HCT116 (cell line): ENCODE data around the gene CHCHD3. TPM values are rescaled to one million over a fixed set of nuclear protein-coding genes. Genes with fewer than 3 reads are reported as not detected.

Experiments
- ATAC-seq: fragments of 200-7000 bp; cut with Tn5 transposase; 2 replicates; pipeline ENCODE4 v1.9.1; 2020; ENCODE audit warnings: mild to moderate bottlenecking, moderate library complexity
- BruUV-seq: library from RNA; stranded (reverse); fragments of 400-500 nt; replicated peaks from 2 replicates; lab custom pipeline; 2021; lab: Mats Ljungman, UMichigan
- CTCF ChIA-PET: fragments of 300-600 bp; sonication (Branson Sonifier 250); formaldehyde crosslinking; loops from one replicate; lab custom pipeline; 2021; ENCODE audit warnings: antibody characterized with exemption; lab: Charles Lee
- POLR2A ChIA-PET: fragments of 300-600, 350-600 bp; sonication (Branson Sonifier 250); formaldehyde crosslinking; loops from one replicate; lab custom pipeline; 2021; ENCODE audit warnings: antibody characterized with exemption; lab: Charles Lee
- RAD21 ChIA-PET, 2 experiments: fragments of 300-600 bp; sonication (Branson Sonifier 250); formaldehyde crosslinking; loops; one replicate each; lab custom pipeline; 2023; ENCODE audit warnings: low total read pairs in 2 of 2; ENCODE audit not compliant: uncharacterized antibody in 2 of 2, unreplicated experiment in 2 of 2, low non-redundant PET in 1 of 2; lab: Charles Lee
- DNase-seq: peaks from one replicate; pipeline ENCODE4 v3.0.0-alpha.2; 2010; ENCODE audit warnings: low read depth, low spot score
- H2AFZ ChIP-seq: fragments of 200-600 bp; shearing (Covaris generic), sonication (generic); 2 replicates; pipeline ENCODE4 v1.6.1; 2017; ENCODE audit warnings: low read depth, mixed run types, mixed read lengths, antibody characterized with exemption, low read length; ENCODE audit not compliant: poor library complexity, severe bottlenecking
- H3K27ac ChIP-seq: 2 replicates; pipeline ENCODE4 v1.5.1; 2012; ENCODE audit warnings: low read depth, low read length
- H3K27me3 ChIP-seq: fragments of 200-600 bp; sonication (generic); 2 replicates; pipeline ENCODE4 v1.6.1; 2016; ENCODE audit warnings: mixed run types, low read length, mixed read lengths; ENCODE audit not compliant: insufficient read depth
- H3K36me3 ChIP-seq, 2 experiments: fragments of 200-500 bp in 1 of 2; fragments of 200-600 bp in 1 of 2; sonication (Bioruptor generic) in 1 of 2; sonication (generic) in 1 of 2; 2 replicates each; pipeline versions ENCODE4 v1.5.1 to v1.6.1; 2014 to 2016; ENCODE audit warnings: low read length in 2 of 2, inconsistent platforms in 1 of 2, mixed read lengths in 1 of 2, mixed run types in 1 of 2; ENCODE audit not compliant: insufficient read depth in 2 of 2, control insufficient read depth in 1 of 2
- H3K4me1 ChIP-seq, 2 experiments: fragments of 200-600 bp in 1 of 2; sonication (generic) in 1 of 2; 2 replicates each; pipeline versions ENCODE4 v1.5.1 to v1.6.1; 2012 to 2017; ENCODE audit warnings: low read length in 2 of 2, inconsistent platforms in 1 of 2, mild to moderate bottlenecking in 1 of 2, mixed read lengths in 1 of 2, mixed run types in 1 of 2, moderate library complexity in 1 of 2; ENCODE audit not compliant: insufficient read depth in 2 of 2, control insufficient read depth in 1 of 2
- H3K4me2 ChIP-seq: fragments of 200-600 bp; sonication (generic); 2 replicates; pipeline ENCODE4 v1.6.1; 2017; ENCODE audit warnings: mixed run types, low read length, mixed read lengths
- H3K4me3 ChIP-seq, 2 experiments: fragments of 200-600 bp in 1 of 2; sonication (generic) in 1 of 2; replicated peaks in 1 of 2; 2 replicates each; pipeline ENCODE4 v1.5.1; 2011 to 2016; ENCODE audit warnings: low read length in 2 of 2, control low read depth in 1 of 2, low read depth in 1 of 2, mild to moderate bottlenecking in 1 of 2, mixed read lengths in 1 of 2, mixed run types in 1 of 2
- H3K79me2 ChIP-seq: fragments of 200-600 bp; sonication (generic); 2 replicates; pipeline ENCODE4 v1.6.1; 2017; ENCODE audit warnings: mild to moderate bottlenecking, mixed run types, low read length, moderate library complexity, mixed read lengths; ENCODE audit not compliant: insufficient read depth
- H3K9ac ChIP-seq: fragments of 200-600 bp; sonication (generic); 2 replicates; pipeline ENCODE4 v1.6.1; 2016; ENCODE audit warnings: low read length, mixed read lengths
- H3K9me2 ChIP-seq: fragments of 200-600 bp; sonication (generic), shearing (Covaris generic); 2 replicates; pipeline ENCODE4 v1.6.1; 2017; ENCODE audit warnings: mixed run types, mild to moderate bottlenecking, moderate library complexity; ENCODE audit not compliant: insufficient read depth
- H3K9me3 ChIP-seq, 2 experiments: fragments of 200-500 bp in 1 of 2; fragments of 200-600 bp in 1 of 2; sonication (Bioruptor generic) in 1 of 2; sonication (generic) in 1 of 2; 2 replicates each; pipeline ENCODE4 v1.6.1; 2014 to 2017; ENCODE audit warnings: low read length in 2 of 2, mixed read lengths in 2 of 2, inconsistent platforms in 1 of 2, low read depth in 1 of 2, mild to moderate bottlenecking in 1 of 2, mixed run types in 1 of 2, moderate library complexity in 1 of 2; ENCODE audit not compliant: control insufficient read depth in 1 of 2, insufficient read depth in 1 of 2
- H4K20me1 ChIP-seq: fragments of 200-600 bp; sonication (generic), shearing (Covaris generic); 2 replicates; pipeline ENCODE4 v1.6.1; 2017; ENCODE audit warnings: mixed run types, mild to moderate bottlenecking, moderate library complexity; ENCODE audit not compliant: insufficient read depth
- CEBPB ChIP-seq: IDR thresholded peaks from 2 replicates; pipeline ENCODE4 v1.6.1; 2012; ENCODE audit warnings: low read depth
- EGR1 ChIP-seq: IDR thresholded peaks from 2 replicates; pipeline ENCODE4 v1.6.1; 2012; ENCODE audit warnings: low read depth
- ELF1 ChIP-seq: IDR thresholded peaks from 2 replicates; pipeline ENCODE4 v1.6.1; 2012; ENCODE audit warnings: low read depth, borderline replicate concordance
- EZH2 ChIP-seq: fragments of 200-600 bp; sonication (generic); IDR thresholded peaks from 2 replicates; pipeline ENCODE4 v1.6.1; 2017; ENCODE audit warnings: antibody characterized with exemption, mixed run types
- EZH2phosphoT487 ChIP-seq: fragments of 200-600 bp; IDR thresholded peaks from 2 replicates; pipeline ENCODE4 v1.6.1; 2018; ENCODE audit warnings: antibody characterized with exemption, borderline replicate concordance
- FOSL1 ChIP-seq: IDR thresholded peaks from 2 replicates; pipeline ENCODE4 v1.6.1; 2012; ENCODE audit warnings: low read depth
- JUND ChIP-seq: IDR thresholded peaks from 2 replicates; pipeline ENCODE4 v1.6.1; 2012
- POLR2AphosphoS5 ChIP-seq: IDR thresholded peaks from 2 replicates; pipeline ENCODE4 v1.6.1; 2011; ENCODE audit warnings: mild to moderate bottlenecking, low read depth, low read length, moderate library complexity
- SP1 ChIP-seq: IDR thresholded peaks from 2 replicates; pipeline ENCODE4 v1.6.1; 2012; ENCODE audit warnings: low read depth
- SRF ChIP-seq: IDR thresholded peaks from 2 replicates; pipeline ENCODE4 v1.6.1; 2012; ENCODE audit warnings: low read depth
- TCF7L2 ChIP-seq: IDR thresholded peaks from 2 replicates; pipeline ENCODE4 v1.7.0; 2011; ENCODE audit warnings: borderline replicate concordance, inconsistent platforms; ENCODE audit not compliant: insufficient read depth, insufficient read length; ENCODE audit errors: extremely low read depth
- YY1 ChIP-seq: IDR thresholded peaks from 2 replicates; pipeline ENCODE4 v1.6.1; 2011; ENCODE audit warnings: low read length, low read depth, moderate library complexity, mild to moderate bottlenecking; ENCODE audit not compliant: insufficient replicate concordance; ENCODE audit errors: extremely low read depth
- ZFX ChIP-seq: fragments of 450-650 bp; IDR thresholded peaks from 2 replicates; pipeline ENCODE4 v1.6.1; 2017
- ZNF274 ChIP-seq: fragments of 200-500 bp; sonication (Bioruptor generic); IDR thresholded peaks from 2 replicates; pipeline ENCODE4 v1.6.1; 2014; ENCODE audit warnings: mild to moderate bottlenecking, low read depth, low read length, inconsistent platforms
- intact Hi-C: fragments of 100-400 bp; cut with micrococcal nuclease; formaldehyde crosslinking; loops from 2 replicates; pipeline ENCODE4 v1.10.0; 2022
- total RNA-seq: library from RNA; stranded (reverse); gene quantifications from one replicate; pipeline ENCODE4 v1.2.1, GENCODE V29; 2021; ENCODE audit not compliant: unreplicated experiment
- TF ChIP-seq, protein P1 (sequence below): IDR thresholded peaks from 2 replicates; pipeline ENCODE4 v1.6.1; 2012
- TF ChIP-seq, protein P2 (sequence below): IDR thresholded peaks from 2 replicates; pipeline ENCODE4 v1.6.1; 2012; ENCODE audit warnings: low read depth
- TF ChIP-seq, protein P3 (sequence below): IDR thresholded peaks from 2 replicates; pipeline ENCODE4 v1.6.1; 2011; ENCODE audit warnings: mild to moderate bottlenecking, low read length, moderate library complexity; ENCODE audit not compliant: insufficient replicate concordance; ENCODE audit errors: extremely low read depth

CHCHD3 gene
- total RNA-seq, 1 experiment from 2014 or later: 73.5 TPM

DNA sequence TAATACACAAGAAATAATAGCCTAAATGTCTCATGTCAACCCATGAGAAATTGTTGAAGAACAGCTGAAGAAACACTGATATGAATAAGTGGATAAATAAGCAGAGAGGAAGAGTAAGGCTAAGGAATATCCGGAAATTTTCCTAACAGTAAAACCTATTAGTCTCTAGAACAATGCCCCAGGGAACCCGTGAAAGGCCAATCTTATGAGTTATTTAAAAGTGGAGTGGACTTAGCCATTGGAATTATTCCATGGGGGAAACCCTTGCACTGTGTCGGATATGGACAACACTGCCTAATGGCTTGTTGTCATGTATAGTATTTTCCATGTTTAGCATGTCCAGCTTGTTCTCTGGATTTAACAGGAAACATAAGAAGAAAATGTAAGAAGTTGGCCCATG, 288.4 kb downstream of the CHCHD3 start:
- Histone ChIP-seq H3K9me3 (no peaks in the 10 kb centered on the region), H3K9ac (no peak overlapping the region), H3K4me3 (no peak overlapping the region), H3K36me3 (no peaks in the 10 kb centered on the region), H4K20me1 (no peaks in the 10 kb centered on the region), H3K9me2 (no peaks in the 10 kb centered on the region), H3K79me2 (no peaks in the 10 kb centered on the region), H3K27me3 (no peaks in the 10 kb centered on the region), H2AFZ (no peak overlapping the region), H3K27ac (no peak overlapping the region), H3K4me1 (no peaks in the 10 kb centered on the region), H3K4me2 (no peak overlapping the region)
- ATAC-seq (no peak), DNase-seq (no peak)
- BruUV-seq: no TSS peak
- intact Hi-C loops: no loop called here
- ChIA-PET RAD21 (no interaction called here), POLR2A (no interaction called here), CTCF (no interaction called here)
- TF ChIP-seq EZH2phosphoT487 (no peak), CEBPB (no peak), JUND (no peak), ZNF274 (no peak), FOSL1 (no peak), SRF (no peak), EGR1 (no peak), ELF1 (no peak), SP1 (no peak), EZH2 (no peak), TCF7L2 (no peak), POLR2AphosphoS5 (no peak), YY1 (no peak), ZFX (no peak)
- TF ChIP-seq, protein P1, sequence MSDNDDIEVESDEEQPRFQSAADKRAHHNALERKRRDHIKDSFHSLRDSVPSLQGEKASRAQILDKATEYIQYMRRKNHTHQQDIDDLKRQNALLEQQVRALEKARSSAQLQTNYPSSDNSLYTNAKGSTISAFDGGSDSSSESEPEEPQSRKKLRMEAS: no peak
- TF ChIP-seq, protein P2, sequence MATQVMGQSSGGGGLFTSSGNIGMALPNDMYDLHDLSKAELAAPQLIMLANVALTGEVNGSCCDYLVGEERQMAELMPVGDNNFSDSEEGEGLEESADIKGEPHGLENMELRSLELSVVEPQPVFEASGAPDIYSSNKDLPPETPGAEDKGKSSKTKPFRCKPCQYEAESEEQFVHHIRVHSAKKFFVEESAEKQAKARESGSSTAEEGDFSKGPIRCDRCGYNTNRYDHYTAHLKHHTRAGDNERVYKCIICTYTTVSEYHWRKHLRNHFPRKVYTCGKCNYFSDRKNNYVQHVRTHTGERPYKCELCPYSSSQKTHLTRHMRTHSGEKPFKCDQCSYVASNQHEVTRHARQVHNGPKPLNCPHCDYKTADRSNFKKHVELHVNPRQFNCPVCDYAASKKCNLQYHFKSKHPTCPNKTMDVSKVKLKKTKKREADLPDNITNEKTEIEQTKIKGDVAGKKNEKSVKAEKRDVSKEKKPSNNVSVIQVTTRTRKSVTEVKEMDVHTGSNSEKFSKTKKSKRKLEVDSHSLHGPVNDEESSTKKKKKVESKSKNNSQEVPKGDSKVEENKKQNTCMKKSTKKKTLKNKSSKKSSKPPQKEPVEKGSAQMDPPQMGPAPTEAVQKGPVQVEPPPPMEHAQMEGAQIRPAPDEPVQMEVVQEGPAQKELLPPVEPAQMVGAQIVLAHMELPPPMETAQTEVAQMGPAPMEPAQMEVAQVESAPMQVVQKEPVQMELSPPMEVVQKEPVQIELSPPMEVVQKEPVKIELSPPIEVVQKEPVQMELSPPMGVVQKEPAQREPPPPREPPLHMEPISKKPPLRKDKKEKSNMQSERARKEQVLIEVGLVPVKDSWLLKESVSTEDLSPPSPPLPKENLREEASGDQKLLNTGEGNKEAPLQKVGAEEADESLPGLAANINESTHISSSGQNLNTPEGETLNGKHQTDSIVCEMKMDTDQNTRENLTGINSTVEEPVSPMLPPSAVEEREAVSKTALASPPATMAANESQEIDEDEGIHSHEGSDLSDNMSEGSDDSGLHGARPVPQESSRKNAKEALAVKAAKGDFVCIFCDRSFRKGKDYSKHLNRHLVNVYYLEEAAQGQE: no peak
- TF ChIP-seq, protein P3, sequence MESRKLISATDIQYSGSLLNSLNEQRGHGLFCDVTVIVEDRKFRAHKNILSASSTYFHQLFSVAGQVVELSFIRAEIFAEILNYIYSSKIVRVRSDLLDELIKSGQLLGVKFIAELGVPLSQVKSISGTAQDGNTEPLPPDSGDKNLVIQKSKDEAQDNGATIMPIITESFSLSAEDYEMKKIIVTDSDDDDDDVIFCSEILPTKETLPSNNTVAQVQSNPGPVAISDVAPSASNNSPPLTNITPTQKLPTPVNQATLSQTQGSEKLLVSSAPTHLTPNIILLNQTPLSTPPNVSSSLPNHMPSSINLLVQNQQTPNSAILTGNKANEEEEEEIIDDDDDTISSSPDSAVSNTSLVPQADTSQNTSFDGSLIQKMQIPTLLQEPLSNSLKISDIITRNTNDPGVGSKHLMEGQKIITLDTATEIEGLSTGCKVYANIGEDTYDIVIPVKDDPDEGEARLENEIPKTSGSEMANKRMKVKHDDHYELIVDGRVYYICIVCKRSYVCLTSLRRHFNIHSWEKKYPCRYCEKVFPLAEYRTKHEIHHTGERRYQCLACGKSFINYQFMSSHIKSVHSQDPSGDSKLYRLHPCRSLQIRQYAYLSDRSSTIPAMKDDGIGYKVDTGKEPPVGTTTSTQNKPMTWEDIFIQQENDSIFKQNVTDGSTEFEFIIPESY: no peak
